Measurements from ENCODE around the gene SACS.
A peak's percentile ranks its signal among the peaks of the same experiment; 100 is the strongest.

SACS gene

GRCh38 chr13:23372264-23372906 lies 61.1 kb downstream of the SACS start:
- Mint-ChIP-seq H3K36me3 (ENCODE audit: low read depth) (peaks cover 55% of the 10 kb centered on the region), H3K4me1 (ENCODE audit: low read depth) (peaks cover 44% of the 10 kb centered on the region), H3K9me3 (no peaks in the 10 kb centered on the region), H3K27ac (peak overlapping the region; percentile 15), H3K27me3 (no peaks in the 10 kb centered on the region), H3K4me3 (peak overlapping the region; percentile 71)

GRCh38 chr13:23367907-23368306 lies 65.6 kb downstream of the SACS start:
- Mint-ChIP-seq H3K9me3 (no peaks in the 10 kb centered on the region), H3K36me3 (ENCODE audit: low read depth) (peaks cover 89% of the 10 kb centered on the region)

GRCh38 chr13:23365652-23366051 lies 67.8 kb downstream of the SACS start:
- no peaks in the 10 kb centered on the region for H3K4me1 Mint-ChIP-seq (ENCODE audit: low read depth)
- no peaks in the 10 kb centered on the region for H3K27me3 Mint-ChIP-seq
- peaks cover 89% of the 10 kb centered on the region for H3K36me3 Mint-ChIP-seq (ENCODE audit: low read depth)
- H3K4me3 Mint-ChIP-seq: no peak overlapping the region
- no peak overlapping the region for H3K27ac Mint-ChIP-seq
- H3K9me3 Mint-ChIP-seq: no peaks in the 10 kb centered on the region

More at GRCh38 chr13:23367907-23368306, 65.6 kb downstream of the SACS start:
- H3K4me1 Mint-ChIP-seq (ENCODE audit: low read depth): peaks cover 11% of the 10 kb centered on the region
- H3K4me3 Mint-ChIP-seq: no peak overlapping the region
- H3K27me3 Mint-ChIP-seq: no peaks in the 10 kb centered on the region
- no peak overlapping the region for H3K27ac Mint-ChIP-seq

- Mint-ChIP-seq H3K27me3 (no peaks in the 10 kb centered on the region), H3K4me1 (ENCODE audit: low read depth) (peaks cover 3% of the 10 kb centered on the region), H3K36me3 (ENCODE audit: low read depth) (peaks cover 77% of the 10 kb centered on the region), H3K27ac (no peak overlapping the region), H3K4me3 (no peak overlapping the region), H3K9me3 (no peaks in the 10 kb centered on the region)
Observed at GRCh38 chr13:23359882-23360281, 73.6 kb downstream of the SACS start.

GRCh38 chr13:23357349-23357748 lies 76.2 kb downstream of the SACS start:
- Mint-ChIP-seq H3K4me3 (no peak overlapping the region), H3K4me1 (ENCODE audit: low read depth) (peaks cover 3% of the 10 kb centered on the region), H3K27me3 (no peaks in the 10 kb centered on the region), H3K27ac (no peak overlapping the region), H3K36me3 (ENCODE audit: low read depth) (peaks cover 76% of the 10 kb centered on the region), H3K9me3 (no peaks in the 10 kb centered on the region)

- no peaks in the 10 kb centered on the region for H3K9me3 Mint-ChIP-seq
- H3K27ac Mint-ChIP-seq: no peak overlapping the region
- H3K4me3 Mint-ChIP-seq: no peak overlapping the region
- peaks cover 76% of the 10 kb centered on the region for H3K36me3 Mint-ChIP-seq (ENCODE audit: low read depth)
- no peaks in the 10 kb centered on the region for H3K27me3 Mint-ChIP-seq
- peaks cover 3% of the 10 kb centered on the region for H3K4me1 Mint-ChIP-seq (ENCODE audit: low read depth)
Observed at GRCh38 chr13:23356368-23356767, 77.1 kb downstream of the SACS start.

- H3K27ac Mint-ChIP-seq: no peak overlapping the region
- no peaks in the 10 kb centered on the region for H3K27me3 Mint-ChIP-seq
- no peaks in the 10 kb centered on the region for H3K9me3 Mint-ChIP-seq
- no peaks in the 10 kb centered on the region for H3K4me1 Mint-ChIP-seq (ENCODE audit: low read depth)
- H3K36me3 Mint-ChIP-seq (ENCODE audit: low read depth): peaks cover 77% of the 10 kb centered on the region
- no peak overlapping the region for H3K4me3 Mint-ChIP-seq
Observed at GRCh38 chr13:23354520-23354919, 79.0 kb downstream of the SACS start.

- peaks cover 87% of the 10 kb centered on the region for H3K36me3 Mint-ChIP-seq (ENCODE audit: low read depth)
- H3K27ac Mint-ChIP-seq: no peak overlapping the region
- H3K4me3 Mint-ChIP-seq: no peak overlapping the region
- H3K4me1 Mint-ChIP-seq (ENCODE audit: low read depth): peaks cover 3% of the 10 kb centered on the region
- no peaks in the 10 kb centered on the region for H3K27me3 Mint-ChIP-seq
- H3K9me3 Mint-ChIP-seq: peaks cover 4% of the 10 kb centered on the region
Observed at GRCh38 chr13:23352161-23352560, 81.3 kb downstream of the SACS start.

- Mint-ChIP-seq H3K4me3 (no peak overlapping the region), H3K36me3 (ENCODE audit: low read depth) (peaks cover 93% of the 10 kb centered on the region), H3K9me3 (peaks cover 9% of the 10 kb centered on the region), H3K4me1 (ENCODE audit: low read depth) (peaks cover 3% of the 10 kb centered on the region), H3K27me3 (no peaks in the 10 kb centered on the region), H3K27ac (no peak overlapping the region)
Observed at GRCh38 chr13:23350009-23350408, 83.5 kb downstream of the SACS start.

GRCh38 chr13:23349161-23349897 lies 84.2 kb downstream of the SACS start:
- Mint-ChIP-seq H3K27me3 (no peaks in the 10 kb centered on the region), H3K4me3 (no peak overlapping the region), H3K27ac (no peak overlapping the region), H3K9me3 (peaks cover 9% of the 10 kb centered on the region), H3K36me3 (ENCODE audit: low read depth) (peaks cover 93% of the 10 kb centered on the region), H3K4me1 (ENCODE audit: low read depth) (peaks cover 3% of the 10 kb centered on the region)

GRCh38 chr13:23348262-23349127 lies 85.0 kb downstream of the SACS start:
- Mint-ChIP-seq H3K27ac (no peak overlapping the region), H3K4me3 (no peak overlapping the region), H3K4me1 (ENCODE audit: low read depth) (peaks cover 3% of the 10 kb centered on the region), H3K36me3 (ENCODE audit: low read depth) (peaks cover 92% of the 10 kb centered on the region), H3K27me3 (no peaks in the 10 kb centered on the region), H3K9me3 (peaks cover 9% of the 10 kb centered on the region)

- H3K4me1 Mint-ChIP-seq (ENCODE audit: low read depth): peaks cover 3% of the 10 kb centered on the region
- no peaks in the 10 kb centered on the region for H3K27me3 Mint-ChIP-seq
- no peak overlapping the region for H3K4me3 Mint-ChIP-seq
- H3K36me3 Mint-ChIP-seq (ENCODE audit: low read depth): peaks cover 92% of the 10 kb centered on the region
- H3K9me3 Mint-ChIP-seq: peaks cover 9% of the 10 kb centered on the region
- no peak overlapping the region for H3K27ac Mint-ChIP-seq
Observed at GRCh38 chr13:23347601-23348000, 85.9 kb downstream of the SACS start.

GRCh38 chr13:23344931-23345595 lies 88.4 kb downstream of the SACS start:
- peaks cover 3% of the 10 kb centered on the region for H3K4me1 Mint-ChIP-seq (ENCODE audit: low read depth)
- H3K4me3 Mint-ChIP-seq: no peak overlapping the region

GRCh38 chr13:23339225-23339624 lies 94.3 kb downstream of the SACS start:
- H3K27ac Mint-ChIP-seq: no peak overlapping the region
- H3K4me3 Mint-ChIP-seq: no peak overlapping the region
- H3K9me3 Mint-ChIP-seq: peaks cover 50% of the 10 kb centered on the region
- H3K4me1 Mint-ChIP-seq (ENCODE audit: low read depth): no peaks in the 10 kb centered on the region
- H3K27me3 Mint-ChIP-seq: no peaks in the 10 kb centered on the region
- H3K36me3 Mint-ChIP-seq (ENCODE audit: low read depth): peaks cover 87% of the 10 kb centered on the region

More at GRCh38 chr13:23344931-23345595, 88.4 kb downstream of the SACS start:
- Mint-ChIP-seq H3K27ac (no peak overlapping the region), H3K9me3 (peaks cover 12% of the 10 kb centered on the region), H3K36me3 (ENCODE audit: low read depth) (peaks cover 90% of the 10 kb centered on the region), H3K27me3 (no peaks in the 10 kb centered on the region)
